KMS-11 (cell line): Measurements from ENCODE around the gene ZNF106.

Source experiments
- H2AFZ ChIP-seq: fragments of 200-600 bp; sonication (generic); 2 replicates; pipeline ENCODE4 v1.6.1; 2016; ENCODE audit warnings: antibody characterized with exemption, mixed run types, low read depth
- H3K27ac ChIP-seq: fragments of 200-600 bp; sonication (generic); 2 replicates; pipeline ENCODE4 v1.6.1; 2016; ENCODE audit warnings: mild to moderate bottlenecking, mixed run types
- H3K27me3 ChIP-seq: fragments of 200-600 bp; sonication (generic); 2 replicates; pipeline ENCODE4 v1.6.1; 2017; ENCODE audit warnings: mild to moderate bottlenecking, low read depth, mixed run types, moderate library complexity; ENCODE audit not compliant: insufficient read depth
- H3K36me3 ChIP-seq: fragments of 200-600 bp; sonication (generic); 2 replicates; pipeline ENCODE4 v1.6.1; 2017; ENCODE audit warnings: mild to moderate bottlenecking, mixed run types; ENCODE audit not compliant: insufficient read depth
- H3K4me1 ChIP-seq: fragments of 200-600 bp; sonication (generic); 2 replicates; pipeline ENCODE4 v1.6.1; 2016; ENCODE audit warnings: mild to moderate bottlenecking, low read depth, mixed run types; ENCODE audit not compliant: poor library complexity, severe bottlenecking
- H3K4me2 ChIP-seq: fragments of 200-600 bp; sonication (generic); 2 replicates; pipeline ENCODE4 v1.7.0; 2016; ENCODE audit warnings: mild to moderate bottlenecking, mixed run types
- H3K4me3 ChIP-seq: fragments of 200-600 bp; sonication (generic); IDR thresholded peaks from 2 replicates; pipeline ENCODE4 v1.6.1; 2017; ENCODE audit warnings: low read depth, low read length, mixed read lengths; ENCODE audit not compliant: insufficient read depth
- H3K79me2 ChIP-seq: fragments of 200-600 bp; sonication (generic); 2 replicates; pipeline ENCODE4 v1.6.1; 2016; ENCODE audit warnings: low read depth, mixed run types; ENCODE audit not compliant: insufficient read depth
- H3K9ac ChIP-seq: fragments of 200-600 bp; sonication (generic); 2 replicates; pipeline ENCODE4 v1.6.1; 2016; ENCODE audit warnings: mild to moderate bottlenecking, mixed run types
- H4K20me1 ChIP-seq: fragments of 200-600 bp; sonication (generic); 2 replicates; pipeline ENCODE4 v1.6.1; 2016; ENCODE audit warnings: mild to moderate bottlenecking, mixed run types; ENCODE audit not compliant: insufficient read depth
- TF ChIP-seq, protein P1 (sequence below): fragments of 200-600 bp; sonication (generic); conservative IDR thresholded peaks from 2 replicates; pipeline ENCODE4 v1.6.1; 2017; ENCODE audit warnings: low read depth, mild to moderate bottlenecking, antibody characterized with exemption, low read length, moderate library complexity, mixed read lengths

Gene ZNF106

DNA sequence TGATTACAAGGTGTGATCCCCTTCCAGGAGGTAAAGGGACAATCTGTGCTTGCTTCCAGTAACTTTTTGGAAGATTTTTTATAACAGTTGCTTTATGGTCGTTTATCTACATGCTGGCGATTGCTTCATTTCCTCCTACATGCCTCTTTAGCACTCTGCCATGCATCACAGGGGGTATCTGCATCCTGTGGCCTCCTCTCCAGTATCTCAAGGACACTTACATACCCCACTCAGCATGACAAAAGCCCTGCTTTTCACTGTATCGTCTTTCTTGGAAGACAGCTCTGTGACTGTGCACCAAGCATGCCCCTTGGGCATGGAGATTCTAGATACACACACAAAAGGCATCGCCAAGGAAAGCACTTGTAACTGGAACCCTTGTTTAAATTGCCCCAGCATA, 106.3 kb downstream of the ZNF106 start:
- Histone ChIP-seq H3K27me3 (no peaks in the 10 kb centered on the region), H3K4me3 (no peak overlapping the region), H3K4me1 (no peaks in the 10 kb centered on the region), H3K9ac (no peak overlapping the region), H3K79me2 (no peaks in the 10 kb centered on the region), H2AFZ (no peak overlapping the region), H3K36me3 (no peaks in the 10 kb centered on the region), H3K27ac (no peak overlapping the region), H3K4me2 (no peak overlapping the region), H4K20me1 (no peaks in the 10 kb centered on the region)
- TF ChIP-seq, protein P1, sequence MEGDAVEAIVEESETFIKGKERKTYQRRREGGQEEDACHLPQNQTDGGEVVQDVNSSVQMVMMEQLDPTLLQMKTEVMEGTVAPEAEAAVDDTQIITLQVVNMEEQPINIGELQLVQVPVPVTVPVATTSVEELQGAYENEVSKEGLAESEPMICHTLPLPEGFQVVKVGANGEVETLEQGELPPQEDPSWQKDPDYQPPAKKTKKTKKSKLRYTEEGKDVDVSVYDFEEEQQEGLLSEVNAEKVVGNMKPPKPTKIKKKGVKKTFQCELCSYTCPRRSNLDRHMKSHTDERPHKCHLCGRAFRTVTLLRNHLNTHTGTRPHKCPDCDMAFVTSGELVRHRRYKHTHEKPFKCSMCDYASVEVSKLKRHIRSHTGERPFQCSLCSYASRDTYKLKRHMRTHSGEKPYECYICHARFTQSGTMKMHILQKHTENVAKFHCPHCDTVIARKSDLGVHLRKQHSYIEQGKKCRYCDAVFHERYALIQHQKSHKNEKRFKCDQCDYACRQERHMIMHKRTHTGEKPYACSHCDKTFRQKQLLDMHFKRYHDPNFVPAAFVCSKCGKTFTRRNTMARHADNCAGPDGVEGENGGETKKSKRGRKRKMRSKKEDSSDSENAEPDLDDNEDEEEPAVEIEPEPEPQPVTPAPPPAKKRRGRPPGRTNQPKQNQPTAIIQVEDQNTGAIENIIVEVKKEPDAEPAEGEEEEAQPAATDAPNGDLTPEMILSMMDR, result no peak

- Histone ChIP-seq H3K4me1 (no peaks in the 10 kb centered on the region), H2AFZ (no peak overlapping the region), H4K20me1 (no peaks in the 10 kb centered on the region), H3K4me2 (no peak overlapping the region), H3K4me3 (no peak overlapping the region), H3K9ac (no peak overlapping the region), H3K79me2 (no peaks in the 10 kb centered on the region), H3K36me3 (no peaks in the 10 kb centered on the region), H3K27me3 (no peaks in the 10 kb centered on the region), H3K27ac (no peak overlapping the region)
- TF ChIP-seq, protein P1, result no peak
Measured at GRCh38 chr15:42378011-42378410, 112.9 kb downstream of the ZNF106 start.

GRCh38 chr15:42375941-42376340, 115.0 kb downstream of the ZNF106 start:
- Histone ChIP-seq H3K4me1 (no peaks in the 10 kb centered on the region), H4K20me1 (no peaks in the 10 kb centered on the region), H3K4me3 (no peak overlapping the region), H3K27ac (no peak overlapping the region), H2AFZ (no peak overlapping the region), H3K9ac (no peak overlapping the region), H3K36me3 (no peaks in the 10 kb centered on the region), H3K27me3 (no peaks in the 10 kb centered on the region), H3K4me2 (no peak overlapping the region), H3K79me2 (no peaks in the 10 kb centered on the region)
- TF ChIP-seq, protein P1, result no peak

DNA sequence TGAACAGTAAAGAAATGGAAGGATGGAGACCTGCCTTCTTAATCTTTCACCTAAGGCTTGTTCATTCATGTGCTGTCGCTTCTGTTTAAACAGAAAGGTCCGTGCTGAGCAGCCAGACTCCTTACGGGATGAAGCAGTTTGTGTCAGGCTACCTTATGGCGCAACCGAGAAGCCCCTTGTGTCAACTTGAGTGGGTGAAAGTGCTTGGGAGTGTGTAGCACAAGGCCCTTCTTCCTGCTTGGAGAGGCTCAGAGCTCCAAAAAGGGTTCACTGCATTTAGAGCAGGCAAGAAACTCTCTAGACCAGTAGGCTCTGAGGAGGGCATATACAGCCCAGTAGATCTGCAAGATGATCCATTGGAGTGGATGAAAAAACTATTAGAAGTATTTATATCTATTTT, 115.7 kb downstream of the ZNF106 start:
- Histone ChIP-seq H3K79me2 (no peaks in the 10 kb centered on the region), H3K27me3 (no peaks in the 10 kb centered on the region), H3K27ac (no peak overlapping the region), H3K4me2 (no peak overlapping the region), H4K20me1 (no peaks in the 10 kb centered on the region), H3K4me3 (no peak overlapping the region), H3K4me1 (no peaks in the 10 kb centered on the region), H3K9ac (no peak overlapping the region), H3K36me3 (no peaks in the 10 kb centered on the region), H2AFZ (no peak overlapping the region)
- TF ChIP-seq, protein P1, result no peak
